Astrocyte of the spinal cord (primary cell): Measurements from ENCODE around the gene LRRC4C.

Source experiments
- DNase-seq: peaks from one replicate; pipeline ENCODE4 v3.0.0; 2011; ENCODE audit warnings: low read depth, low spot score
- H3K4me3 ChIP-seq: 2 replicates; pipeline ENCODE4 v1.5.1; 2011; ENCODE audit warnings: low read depth, mild to moderate bottlenecking, low read length, moderate library complexity
- in situ Hi-C: cut with HindIII; loops from 2 replicates; pipeline ENCODE4 v1.10.0; 2017; ENCODE audit warnings: low sequenced_read_pairs
- TF ChIP-seq, protein P1 (sequence below): IDR thresholded peaks from 2 replicates; pipeline ENCODE4 v1.5.1; 2012; ENCODE audit warnings: low read depth, mild to moderate bottlenecking, low read length, inconsistent platforms

LRRC4C gene

DNA sequence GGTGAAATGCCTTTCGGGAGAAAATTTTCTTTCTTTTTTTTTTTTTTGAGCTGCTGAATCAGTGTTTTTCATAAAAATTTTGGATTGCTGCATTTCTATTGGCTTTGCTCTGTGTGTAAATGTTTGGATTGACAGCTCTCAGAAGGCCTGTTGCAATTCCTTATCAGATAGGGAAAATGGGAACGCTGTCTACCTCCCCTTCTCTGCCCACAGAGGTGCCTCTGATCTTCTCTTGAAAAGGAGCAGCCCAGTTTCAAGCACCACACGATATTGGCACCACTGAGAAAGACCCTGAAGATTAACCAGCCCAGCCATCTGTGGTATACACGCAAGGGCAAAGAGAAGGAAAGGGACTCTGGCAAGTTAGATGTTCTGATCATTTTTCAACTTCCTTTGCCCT, 1272.2 kb downstream of the LRRC4C start:
- TF ChIP-seq, protein P1, sequence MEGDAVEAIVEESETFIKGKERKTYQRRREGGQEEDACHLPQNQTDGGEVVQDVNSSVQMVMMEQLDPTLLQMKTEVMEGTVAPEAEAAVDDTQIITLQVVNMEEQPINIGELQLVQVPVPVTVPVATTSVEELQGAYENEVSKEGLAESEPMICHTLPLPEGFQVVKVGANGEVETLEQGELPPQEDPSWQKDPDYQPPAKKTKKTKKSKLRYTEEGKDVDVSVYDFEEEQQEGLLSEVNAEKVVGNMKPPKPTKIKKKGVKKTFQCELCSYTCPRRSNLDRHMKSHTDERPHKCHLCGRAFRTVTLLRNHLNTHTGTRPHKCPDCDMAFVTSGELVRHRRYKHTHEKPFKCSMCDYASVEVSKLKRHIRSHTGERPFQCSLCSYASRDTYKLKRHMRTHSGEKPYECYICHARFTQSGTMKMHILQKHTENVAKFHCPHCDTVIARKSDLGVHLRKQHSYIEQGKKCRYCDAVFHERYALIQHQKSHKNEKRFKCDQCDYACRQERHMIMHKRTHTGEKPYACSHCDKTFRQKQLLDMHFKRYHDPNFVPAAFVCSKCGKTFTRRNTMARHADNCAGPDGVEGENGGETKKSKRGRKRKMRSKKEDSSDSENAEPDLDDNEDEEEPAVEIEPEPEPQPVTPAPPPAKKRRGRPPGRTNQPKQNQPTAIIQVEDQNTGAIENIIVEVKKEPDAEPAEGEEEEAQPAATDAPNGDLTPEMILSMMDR: no peak
- DNase-seq: no peak
- H3K4me3 ChIP-seq: no peak overlapping the region
- in situ Hi-C loops: no loop called here

DNA sequence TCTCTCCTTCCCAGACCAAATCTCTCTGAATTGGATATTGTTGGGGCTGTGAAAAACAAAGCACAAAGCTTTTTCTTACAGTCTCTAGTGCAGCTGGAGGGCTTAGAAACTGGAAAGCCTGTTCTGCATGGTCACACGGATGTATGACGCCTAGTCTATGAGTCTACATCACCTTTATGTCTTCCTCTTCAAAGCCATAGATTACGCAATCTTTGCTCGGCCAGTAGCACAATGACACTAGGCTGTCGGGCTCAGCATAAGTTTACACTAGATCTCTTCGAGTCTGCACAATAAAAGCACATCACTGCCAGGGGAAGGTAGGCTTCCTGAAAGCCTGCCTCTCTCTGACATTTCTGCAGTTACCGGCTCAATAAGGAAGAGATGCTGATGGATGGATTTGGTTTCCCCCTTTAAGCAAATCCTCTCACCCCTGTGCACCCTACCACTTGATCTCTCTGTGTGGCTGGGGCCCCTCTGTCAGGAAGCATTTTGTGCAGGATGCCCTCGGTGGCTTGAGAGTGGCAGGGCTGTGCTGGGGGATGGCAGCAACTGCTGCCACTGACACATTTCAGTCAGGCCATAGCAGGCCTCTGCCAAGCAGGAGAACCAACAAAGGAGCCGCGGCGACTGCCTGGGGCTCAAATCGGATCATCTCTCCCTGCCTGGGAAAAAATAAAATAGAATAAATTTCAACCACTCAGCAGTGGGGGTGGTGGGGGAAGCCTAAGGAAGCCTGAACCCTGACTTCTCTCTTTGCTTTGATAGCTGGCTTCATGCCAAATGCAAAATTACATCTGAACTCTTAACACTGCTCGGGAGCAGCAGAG, 1272.8 kb downstream of the LRRC4C start:
- TF ChIP-seq, protein P1: no peak
- H3K4me3 ChIP-seq: no peak overlapping the region
- in situ Hi-C loops: no loop called here
- no peak for DNase-seq

DNA sequence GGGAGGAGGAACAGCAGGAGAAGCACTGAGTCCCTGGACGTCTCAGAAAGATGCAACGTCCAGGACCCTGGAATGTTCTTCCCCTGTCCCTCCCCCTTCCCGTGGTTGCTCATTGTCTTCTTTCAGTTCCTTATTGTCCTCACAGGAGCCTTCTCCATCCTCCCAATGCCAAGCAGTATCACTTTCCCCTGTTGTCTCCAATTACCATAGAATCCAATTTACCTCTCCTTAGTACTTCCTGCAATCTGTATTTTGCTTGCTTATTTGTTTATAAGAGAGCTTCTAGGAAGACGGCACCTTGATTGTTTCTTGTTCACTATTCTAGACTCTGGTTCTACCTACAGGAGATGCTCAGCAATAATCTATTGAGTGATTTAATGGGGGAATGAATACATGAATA, 1273.7 kb downstream of the LRRC4C start:
- no peak overlapping the region for H3K4me3 ChIP-seq
- TF ChIP-seq, protein P1: no peak
- DNase-seq: no peak
- in situ Hi-C loops: no loop called here

DNA sequence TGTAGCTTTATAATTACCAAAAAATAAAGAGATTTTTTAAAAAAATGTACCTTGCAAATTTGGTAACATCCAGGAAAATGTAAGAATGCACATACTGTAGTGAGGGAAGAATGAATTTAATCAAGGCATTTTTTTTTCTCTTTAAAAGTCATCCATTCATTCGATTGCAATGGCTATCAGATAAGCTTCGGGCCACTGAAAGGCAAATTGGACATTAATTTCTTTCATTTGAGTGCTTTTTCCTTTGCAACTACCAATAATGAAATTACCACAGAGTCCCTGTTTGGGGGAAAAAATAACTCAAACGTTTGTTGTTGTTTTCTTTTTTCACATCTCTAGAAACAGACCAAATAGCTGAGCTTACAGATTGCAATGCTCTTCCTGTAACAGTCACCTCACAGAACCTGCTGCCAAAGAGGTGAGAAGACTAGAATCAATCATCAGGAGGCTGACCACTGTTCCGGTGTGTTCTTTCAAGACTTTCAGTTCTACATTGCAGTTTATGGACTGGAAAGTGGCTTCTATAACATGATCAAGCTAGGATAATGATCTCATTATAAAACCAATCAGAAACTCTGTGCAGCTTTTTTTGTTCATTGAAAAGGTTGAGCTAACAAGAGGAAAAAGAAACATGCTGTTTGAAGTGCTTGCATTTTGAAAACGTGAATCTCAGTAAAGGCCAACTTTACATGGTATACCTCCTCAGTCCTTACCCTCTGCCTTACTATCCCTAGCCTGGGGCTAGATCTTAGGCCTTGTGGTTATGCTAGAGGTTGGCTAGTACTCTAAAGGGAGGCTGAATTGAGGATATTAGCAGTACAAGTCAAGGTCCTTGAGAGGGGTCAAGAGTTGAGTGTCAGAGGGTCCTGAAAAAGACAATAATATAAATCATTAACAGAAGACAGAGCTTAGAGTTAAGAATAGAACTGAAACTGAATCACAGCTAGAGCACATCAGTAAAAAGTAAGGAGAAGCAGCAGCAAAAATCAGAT, 1276.1 kb downstream of the LRRC4C start:
- DNase-seq: no peak
- TF ChIP-seq, protein P1: no peak
- no peak overlapping the region for H3K4me3 ChIP-seq
- in situ Hi-C loops: no loop called here

DNA sequence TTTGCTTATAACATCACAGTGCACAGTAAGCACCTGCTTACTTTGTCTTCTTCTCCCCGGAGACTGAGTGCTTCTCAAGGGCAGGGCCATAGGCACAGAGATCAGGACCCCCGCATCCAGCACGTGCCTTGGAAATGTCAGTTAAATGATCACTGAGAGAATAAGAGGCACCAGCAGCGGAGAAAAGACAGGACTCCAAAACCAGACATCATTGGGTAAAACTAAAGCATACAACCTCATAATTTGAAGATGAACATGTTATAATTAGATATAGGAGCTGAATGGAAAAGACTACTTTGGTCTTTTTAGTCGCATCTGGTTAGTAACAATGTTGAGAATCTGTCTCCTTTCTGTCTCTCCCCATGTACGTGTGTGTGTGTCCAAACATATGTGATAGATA, 1279.9 kb downstream of the LRRC4C start:
- no peak for DNase-seq
- TF ChIP-seq, protein P1: no peak

DNA sequence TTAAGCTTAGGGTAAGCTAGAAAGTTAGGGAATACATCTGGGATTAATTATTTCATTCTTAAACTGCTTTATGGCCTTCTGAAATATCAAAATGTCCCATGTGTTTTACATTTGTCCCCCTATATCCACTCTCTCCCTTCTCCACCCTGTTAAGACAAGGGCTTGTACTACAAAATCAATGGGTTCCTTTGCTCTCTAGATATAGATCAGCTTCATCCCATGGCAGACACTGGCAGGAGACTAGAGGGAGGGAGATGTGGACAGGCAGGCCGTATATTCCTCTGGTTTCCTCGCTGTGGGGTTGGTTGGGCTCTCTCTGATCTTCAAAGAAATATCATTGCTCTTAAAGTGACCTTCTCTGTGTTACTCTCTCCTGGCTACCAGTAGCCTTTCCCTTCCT, 1281.0 kb downstream of the LRRC4C start:
- no peak overlapping the region for H3K4me3 ChIP-seq
- no peak for DNase-seq
- in situ Hi-C loops: no loop called here
- TF ChIP-seq, protein P1: no peak

More for the DNA sequence above, 1279.9 kb downstream of the LRRC4C start:
- no peak overlapping the region for H3K4me3 ChIP-seq
- in situ Hi-C loops: no loop called here
